Measurements from ENCODE around the gene PHRF1.

The PHRF1 gene

GRCh38 chr11:616320-617198 is 40.3 kb downstream of the PHRF1 start:
- DNase-seq (ENCODE audit: low read depth in 2 of 2), result no peak

- DNase-seq (ENCODE audit: low read depth in 2 of 2), result no peak
Measured at GRCh38 chr11:617199-617911, 41.1 kb downstream of the PHRF1 start.

GRCh38 chr11:617912-618682 is 41.8 kb downstream of the PHRF1 start:
- DNase-seq (ENCODE audit: low read depth in 2 of 2), result no peak

- no peak for DNase-seq (ENCODE audit: low read depth in 2 of 2)
Measured at GRCh38 chr11:618856-619627, 42.8 kb downstream of the PHRF1 start.

DNA sequence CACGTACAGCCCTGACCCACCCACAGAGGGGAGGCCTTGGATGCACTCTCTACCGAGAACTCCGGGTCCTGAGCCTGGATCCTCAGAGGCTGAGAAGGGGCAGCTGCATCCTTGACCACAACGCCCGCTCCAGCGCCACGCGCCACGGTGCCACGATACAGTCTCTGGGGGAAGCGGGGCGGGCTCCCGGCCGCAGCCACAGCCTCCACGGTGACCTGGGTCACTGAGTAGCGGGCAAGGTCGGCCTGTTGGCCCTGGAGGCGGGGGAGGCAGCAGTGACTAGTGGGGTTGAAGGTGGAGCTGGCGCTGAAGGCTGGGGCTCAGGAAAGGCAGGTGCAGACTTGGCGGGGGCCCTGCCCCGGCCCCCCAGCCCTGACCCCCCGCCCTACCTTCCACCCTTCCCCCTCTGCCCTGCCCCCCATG is 43.4 kb downstream of the PHRF1 start:
- DNase-seq (ENCODE audit: low read depth in 2 of 2), result no peak

GRCh38 chr11:620201-620600 is 43.9 kb downstream of the PHRF1 start:
- no peak for DNase-seq (ENCODE audit: low read depth in 2 of 2)

DNA sequence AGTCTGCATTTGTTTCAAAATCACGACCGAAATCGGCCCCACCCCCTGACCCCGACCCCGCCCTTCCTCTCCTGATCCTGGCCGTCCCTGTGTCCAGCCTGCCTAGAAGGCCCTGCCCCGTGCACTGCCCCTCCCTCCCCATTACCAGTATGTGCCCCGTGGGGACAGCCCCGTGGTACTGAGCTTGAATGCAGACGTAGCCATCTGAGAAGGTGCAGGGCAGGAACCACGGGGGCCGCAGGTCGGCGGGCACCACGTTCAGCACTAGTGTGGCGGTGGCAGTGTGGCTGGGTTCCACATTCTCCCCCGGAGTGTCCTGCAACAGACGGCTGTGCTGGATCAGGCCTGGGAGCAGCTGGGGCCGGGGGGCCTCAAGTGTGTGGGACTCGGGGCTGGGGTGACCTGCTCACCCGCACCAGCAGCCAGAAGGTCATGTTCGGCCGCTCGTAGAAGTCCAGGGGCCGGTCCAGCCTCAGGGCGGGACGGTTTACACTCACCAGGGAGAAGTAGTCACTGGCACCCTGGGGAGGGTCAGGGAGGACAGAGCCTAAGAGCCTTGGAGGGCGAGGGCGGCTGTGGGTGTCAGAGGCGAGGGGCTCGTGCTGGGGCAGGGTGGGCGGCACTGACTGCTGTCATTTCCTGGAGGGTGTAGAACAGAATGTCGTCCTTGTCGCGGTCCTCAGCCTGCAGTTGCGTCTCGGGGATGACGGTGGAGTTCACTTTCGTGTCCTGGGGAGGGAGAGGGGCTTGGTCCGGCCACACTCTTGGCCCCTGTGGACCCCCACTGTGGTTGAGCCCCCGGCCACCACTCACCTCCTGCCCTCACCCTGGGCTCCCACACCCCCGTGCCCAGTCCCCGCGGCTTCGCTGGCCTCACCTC is 44.9 kb downstream of the PHRF1 start:
- no peak for DNase-seq (ENCODE audit: low read depth in 2 of 2)

GRCh38 chr11:621838-622237 is 45.6 kb downstream of the PHRF1 start:
- DNase-seq (ENCODE audit: low read depth in 2 of 2), result no peak

GRCh38 chr11:623349-623869 is 47.1 kb downstream of the PHRF1 start:
- DNase-seq (ENCODE audit: low read depth in 2 of 2), result no peak

DNA sequence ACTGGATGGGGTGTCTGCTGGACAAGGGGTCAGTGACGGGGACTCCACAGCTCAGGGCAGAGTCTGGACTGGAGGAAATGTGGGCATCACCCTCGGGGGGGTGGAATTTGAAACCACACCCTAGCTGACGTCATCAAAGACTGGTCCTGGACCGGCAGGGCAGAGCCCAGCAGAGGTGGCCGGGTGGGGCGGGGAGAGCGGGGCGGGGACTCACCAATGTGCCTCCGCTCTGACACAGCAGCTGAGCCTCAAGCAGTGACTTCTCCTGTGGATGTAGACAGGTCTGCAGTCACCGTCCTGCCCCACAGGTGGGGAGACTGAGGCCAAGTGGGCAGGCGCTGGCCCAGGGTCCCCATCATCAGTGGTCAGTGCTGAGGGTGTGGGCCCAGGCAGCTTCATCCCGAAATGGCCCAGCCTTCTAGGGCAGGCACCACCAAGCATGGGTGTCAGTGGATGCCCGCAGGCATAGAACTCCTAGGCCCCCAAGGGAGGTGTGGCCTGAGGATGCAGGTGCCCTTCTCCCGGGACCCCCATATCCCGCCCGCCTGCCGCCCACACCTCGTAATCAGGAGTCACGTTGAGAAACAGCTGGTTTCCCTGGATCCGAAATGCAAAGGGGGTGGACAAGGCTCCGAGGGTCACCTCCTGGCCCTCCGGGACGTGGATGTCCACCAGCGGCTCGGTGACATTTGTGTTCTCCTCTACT is 47.9 kb downstream of the PHRF1 start:
- no peak for DNase-seq (ENCODE audit: low read depth in 2 of 2)

GRCh38 chr11:624705-625635 is 48.7 kb downstream of the PHRF1 start, which contains the start of gene CDHR5:
CDHR5 (minus strand) TSS chr11:624955; CDS start chr11:624902, 53 bp downstream.
- no peak for DNase-seq (ENCODE audit: low read depth in 2 of 2)

GRCh38 chr11:625636-626268 is 49.5 kb downstream of the PHRF1 start:
- DNase-seq (ENCODE audit: low read depth in 2 of 2), result no peak

DNA sequence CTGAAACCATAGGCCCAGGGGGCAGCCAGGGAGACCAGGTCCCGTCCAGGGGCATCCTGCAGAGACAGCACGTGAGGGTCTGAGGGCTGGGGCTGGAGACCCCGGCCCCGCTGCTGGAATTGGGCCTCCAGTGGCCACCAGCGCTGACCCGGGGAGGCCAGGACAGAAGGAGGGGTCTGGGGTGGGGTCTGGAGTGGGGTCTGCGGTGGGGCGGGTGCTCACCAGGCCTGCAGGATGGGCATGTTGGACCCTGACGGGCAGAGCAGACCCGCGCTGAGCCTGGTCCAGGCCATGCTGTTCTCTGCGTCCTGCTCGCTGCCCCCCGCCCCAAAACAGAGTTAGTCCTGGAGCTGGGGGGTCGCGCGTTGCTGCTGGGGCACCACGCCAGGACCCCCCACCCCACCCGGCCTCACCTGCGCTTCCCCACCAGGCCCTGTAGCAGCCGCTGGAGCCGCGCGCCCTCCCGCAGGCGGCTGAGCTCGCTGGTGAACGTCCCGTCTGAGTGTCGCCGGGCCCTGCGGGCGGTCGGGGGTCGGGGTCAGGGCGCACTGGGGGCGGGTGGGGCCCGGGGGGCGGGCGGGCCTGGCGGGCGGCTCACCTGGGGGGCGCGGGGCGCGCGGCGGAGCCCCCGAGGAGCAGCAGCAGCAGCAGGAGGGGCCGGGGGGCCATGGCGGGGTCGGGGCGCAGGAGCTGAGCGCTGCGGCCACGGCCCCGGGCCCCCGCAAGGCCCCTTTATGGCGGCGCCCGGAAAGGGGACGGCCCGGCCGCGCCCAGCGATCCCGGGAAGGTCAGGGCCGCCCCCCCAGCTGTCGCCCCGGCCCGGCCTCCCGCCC is 50.4 kb downstream of the PHRF1 start, which contains the start of gene SCT:
Gene SCT (minus strand): TSS at position 707 of the 833 bp plus-strand sequence. CDS start 38 bp downstream, at position 669.
- DNase-seq (ENCODE audit: low read depth in 2 of 2), result no peak

- DNase-seq (ENCODE audit: low read depth in 2 of 2), result no peak
Measured at GRCh38 chr11:627308-627576, 51.0 kb downstream of the PHRF1 start.

GRCh38 chr11:628056-628455 is 51.8 kb downstream of the PHRF1 start:
- DNase-seq (ENCODE audit: low read depth in 2 of 2), result no peak

DNA sequence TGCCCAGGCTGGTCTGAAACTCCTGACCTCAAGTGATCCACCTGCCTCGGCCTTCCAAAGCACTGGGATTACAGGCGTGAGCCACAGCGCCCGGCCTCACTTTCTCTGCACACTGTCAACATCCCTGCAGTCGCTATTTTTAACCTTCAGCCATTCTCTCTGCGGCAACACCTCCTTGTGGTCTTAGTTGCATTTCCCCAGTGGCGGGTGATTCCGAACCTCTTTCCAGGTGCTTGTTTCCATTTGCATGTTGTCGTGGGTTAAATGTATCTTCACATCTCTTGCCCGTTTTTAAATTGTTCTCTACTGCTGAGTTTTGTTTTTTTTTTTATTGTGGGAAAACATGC is 52.9 kb downstream of the PHRF1 start:
- no peak for DNase-seq (ENCODE audit: low read depth in 2 of 2)

GRCh38 chr11:630871-631270 is 54.6 kb downstream of the PHRF1 start:
- no peak for DNase-seq (ENCODE audit: low read depth in 2 of 2)

Data from stimulated activated CD8-positive, alpha-beta memory T cell treated with anti-CD3 and anti-CD28 coated beads, Interleukin-2, amount 100 ng/mL, for 1 hour (primary cell).